Gastroesophageal sphincter (tissue), 4 donors: Measurements from ENCODE around the gene EIF4A3. TPM values are rescaled to one million over a fixed set of nuclear protein-coding genes. Genes with fewer than 3 reads are reported as not detected.
A peak's percentile ranks its signal among the peaks of the same experiment; 100 is the strongest.

Experiments
- ATAC-seq: fragments of 150-250 bp; one replicate; pipeline ENCODE4 v1.9.1; 2016; ENCODE audit warnings: mild to moderate bottlenecking, moderate library complexity
- H3K27ac ChIP-seq, 4 donors: fragments of 200-600 bp; sonication (generic) in 3 of 4; 1 replicate in 3 of 4; 2 replicates in 1 of 4; pipeline ENCODE4 v1.5.1; 2016 to 2019
- H3K27me3 ChIP-seq: fragments of 200-600 bp; sonication (generic); one replicate; pipeline ENCODE4 v1.5.1; 2019
- H3K36me3 ChIP-seq, 2 donors: fragments of 200-600 bp; sonication (generic); one replicate each; pipeline ENCODE4 v1.5.1; 2019; ENCODE audit warnings: control low read depth in 1 of 2
- H3K4me1 ChIP-seq, 3 donors: fragments of 200-600 bp; sonication (generic); 1 replicate in 2 of 3; 2 replicates in 1 of 3; pipeline ENCODE4 v1.5.1; 2016 to 2019; ENCODE audit warnings: control low read depth in 2 of 3
- H3K4me3 ChIP-seq, 2 donors: fragments of 200-600 bp; sonication (generic); one replicate each; pipeline ENCODE4 v1.5.1; 2019; ENCODE audit warnings: mild to moderate bottlenecking in 1 of 2, moderate library complexity in 1 of 2
- H3K9me3 ChIP-seq, 3 donors: fragments of 200-600 bp; sonication (generic); one replicate each; pipeline ENCODE4 v1.5.1; 2017 to 2019; ENCODE audit warnings: control low read depth in 2 of 3
- CTCF ChIP-seq, 4 experiments: fragments of 200-600 bp in 2 of 4; fragments of 450-650 bp in 2 of 4; sonication (generic) in 1 of 4; IDR thresholded peaks; one replicate each; pipeline ENCODE4 v1.5.1; 2017 to 2019; ENCODE audit warnings: antibody characterized with exemption in 4 of 4, mild to moderate bottlenecking in 2 of 4, moderate library complexity in 2 of 4
- EP300 ChIP-seq: sonication (generic); formaldehyde crosslinking; IDR thresholded peaks from one replicate; pipeline ENCODE4 v1.6.1; 2017; ENCODE audit warnings: antibody characterized with exemption, mild to moderate bottlenecking
- POLR2A ChIP-seq, 2 donors: fragments of 450-650 bp; IDR thresholded peaks; one replicate each; pipeline ENCODE4 v1.6.1; 2017; ENCODE audit warnings: antibody characterized with exemption in 2 of 2, mild to moderate bottlenecking in 2 of 2, moderate library complexity in 1 of 2
- POLR2AphosphoS5 ChIP-seq: sonication (generic); formaldehyde crosslinking; IDR thresholded peaks from one replicate; pipeline ENCODE4 v1.6.1; 2017; ENCODE audit warnings: antibody characterized with exemption
- WGBS, 2 donors: methylation state at CpG; one replicate each; pipeline ENCODE4 v1.1.5; 2018; ENCODE audit warnings: low coverage in 1 of 2; 5-methylcytosine and 5-hydroxymethylcytosine counted together
- total RNA-seq, 4 donors: library from RNA; depleted of rRNA; stranded (reverse); fragments of >200 nt; gene quantifications; one replicate each; pipeline ENCODE4 v1.1.0, GENCODE V29; 2016

The EIF4A3 gene
- total RNA-seq, 4 donors from 2014 or later: 37.9 to 61.6 (median 49.0) TPM

DNA sequence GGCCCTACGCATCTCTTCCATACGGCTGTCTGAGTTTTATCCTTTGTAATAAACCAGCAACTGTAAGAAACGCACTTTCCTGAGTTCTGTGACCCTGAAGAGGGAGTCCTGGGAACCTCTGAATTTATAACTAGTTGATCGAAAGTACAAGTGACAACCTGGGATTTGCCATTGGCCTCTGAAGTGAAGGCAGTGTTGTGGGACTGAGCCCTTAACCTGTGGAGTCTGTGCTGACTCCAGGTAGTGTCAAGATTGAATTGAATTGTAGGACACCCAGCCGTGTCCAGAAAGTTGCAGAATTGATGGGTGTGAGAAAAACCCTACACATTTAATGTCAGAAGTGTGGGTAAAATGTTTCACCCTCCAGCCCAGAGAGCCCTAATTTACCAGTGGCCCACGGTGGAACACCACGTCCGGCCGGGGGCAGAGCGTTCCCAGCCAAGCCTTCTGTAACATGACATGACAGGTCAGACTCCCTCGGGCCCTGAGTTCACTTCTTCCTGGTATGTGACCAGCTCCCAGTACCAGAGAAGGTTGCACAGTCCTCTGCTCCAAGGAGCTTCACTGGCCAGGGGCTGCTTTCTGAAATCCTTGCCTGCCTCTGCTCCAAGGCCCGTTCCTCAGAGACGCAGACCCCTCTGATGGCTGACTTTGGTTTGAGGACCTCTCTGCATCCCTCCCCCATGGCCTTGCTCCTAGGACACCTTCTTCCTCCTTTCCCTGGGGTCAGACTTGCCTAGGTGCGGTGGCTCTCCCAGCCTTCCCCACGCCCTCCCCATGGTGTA, 44.1 kb downstream of the EIF4A3 start:
- Histone ChIP-seq H3K27ac (no peak overlapping the region), H3K27me3 (no peaks in the 10 kb centered on the region), H3K36me3 (peaks cover 0 to 18% of the 10 kb centered on the region in 2 donors), H3K4me3 (no peak overlapping the region), H3K4me1 (peaks cover 0 to 33% (median 11%) of the 10 kb centered on the region in 3 donors), H3K9me3 (no peaks in the 10 kb centered on the region)
- ATAC-seq: no peak
- TF ChIP-seq POLR2A (IDR thresholded peaks at IDR 0.05) (no peak), CTCF (IDR thresholded peaks at IDR 0.05) (no peak), EP300 (no peak), POLR2AphosphoS5 (no peak)
- WGBS, 2 donors: 70 to 72% methylated on average over 3 to 4 of the region's 15 CpGs

DNA sequence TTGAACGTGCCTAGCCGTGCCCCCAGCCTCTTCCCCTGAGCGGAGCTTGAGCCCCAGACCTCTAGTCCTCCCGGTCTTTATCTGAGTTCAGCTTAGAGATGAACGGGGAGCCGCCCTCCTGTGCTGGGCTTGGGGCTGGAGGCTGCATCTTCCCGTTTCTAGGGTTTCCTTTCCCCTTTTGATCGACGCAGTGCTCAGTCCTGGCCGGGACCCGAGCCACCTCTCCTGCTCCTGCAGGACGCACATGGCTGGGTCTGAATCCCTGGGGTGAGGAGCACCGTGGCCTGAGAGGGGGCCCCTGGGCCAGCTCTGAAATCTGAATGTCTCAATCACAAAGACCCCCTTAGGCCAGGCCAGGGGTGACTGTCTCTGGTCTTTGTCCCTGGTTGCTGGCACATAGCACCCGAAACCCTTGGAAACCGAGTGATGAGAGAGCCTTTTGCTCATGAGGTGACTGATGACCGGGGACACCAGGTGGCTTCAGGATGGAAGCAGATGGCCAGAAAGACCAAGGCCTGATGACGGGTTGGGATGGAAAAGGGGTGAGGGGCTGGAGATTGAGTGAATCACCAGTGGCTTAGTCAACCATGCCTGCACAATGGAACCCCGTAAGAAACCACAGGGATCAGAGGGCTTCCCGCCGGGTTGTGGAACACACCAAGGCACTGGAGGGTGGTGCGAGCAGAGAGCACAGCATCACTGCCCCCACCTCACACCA, 44.8 kb downstream of the EIF4A3 start:
- Histone ChIP-seq H3K27ac (peak overlapping the region in 3 of 4 donors; percentile 95 to 96 (median 96)), H3K4me1 (peaks cover 0 to 33% (median 11%) of the 10 kb centered on the region in 3 donors), H3K36me3 (peaks cover 0 to 11% of the 10 kb centered on the region in 2 donors), H3K27me3 (no peaks in the 10 kb centered on the region), H3K9me3 (no peaks in the 10 kb centered on the region), H3K4me3 (peak overlapping the region; percentile 68 to 90)
- WGBS, 2 donors: 16 to 48% methylated on average over 5 to 8 of the region's 21 CpGs
- TF ChIP-seq CTCF (IDR thresholded peaks at IDR 0.05) (no peak), EP300 (no peak), POLR2A (IDR thresholded peaks at IDR 0.05) (no peak), POLR2AphosphoS5 (no peak)
- peak; percentile 16 for ATAC-seq

DNA sequence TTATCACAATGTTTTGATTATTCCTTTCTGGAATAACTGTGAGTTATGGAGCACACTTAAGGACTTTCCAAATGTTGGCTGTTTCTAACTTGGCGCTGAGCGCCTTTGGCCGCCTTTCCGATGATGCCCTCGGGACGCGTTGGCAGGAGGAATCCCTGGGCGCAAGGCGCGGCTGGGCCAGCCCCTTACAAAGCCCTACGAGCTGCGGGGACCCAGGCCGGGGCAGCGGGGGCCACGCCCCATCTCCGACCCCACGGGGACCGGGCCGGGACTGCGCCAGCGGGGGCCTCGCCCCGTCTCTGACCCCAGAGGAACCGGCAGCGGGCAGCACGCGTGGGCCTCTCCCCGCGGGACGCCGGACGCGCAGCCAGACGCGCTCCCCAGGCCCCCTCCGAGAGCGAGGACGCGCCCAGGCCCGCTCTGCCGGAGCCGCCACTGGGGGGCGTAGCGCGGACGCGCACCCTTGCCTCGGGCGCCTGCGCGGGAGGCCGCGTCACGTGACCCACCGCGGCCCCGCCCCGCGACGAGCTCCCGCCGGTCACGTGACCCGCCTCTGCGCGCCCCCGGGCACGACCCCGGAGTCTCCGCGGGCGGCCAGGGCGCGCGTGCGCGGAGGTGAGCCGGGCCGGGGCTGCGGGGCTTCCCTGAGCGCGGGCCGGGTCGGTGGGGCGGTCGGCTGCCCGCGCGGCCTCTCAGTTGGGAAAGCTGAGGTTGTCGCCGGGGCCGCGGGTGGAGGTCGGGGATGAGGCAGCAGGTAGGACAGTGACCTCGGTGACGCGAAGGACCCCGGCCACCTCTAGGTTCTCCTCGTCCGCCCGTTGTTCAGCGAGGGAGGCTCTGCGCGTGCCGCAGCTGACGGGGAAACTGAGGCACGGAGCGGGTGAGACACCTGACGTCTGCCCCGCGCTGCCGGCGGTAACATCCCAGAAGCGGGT, 45.6 kb downstream of the EIF4A3 start, which contains the start of gene GAA:
TSS of gene GAA (plus strand) at position 571 of the 935 bp plus-strand sequence. CDS start 3,006 bp downstream, outside the sequence.
- H3K27me3 ChIP-seq: no peaks in the 10 kb centered on the region
- TF ChIP-seq EP300 (no peak), POLR2A (IDR thresholded peaks at IDR 0.05) (peak; percentile 76 to 77), CTCF (IDR thresholded peaks at IDR 0.05) (peak in 3 of 4 experiments; percentile 92 to 98 (median 97)), POLR2AphosphoS5 (peak; percentile 42)
- H3K4me3 ChIP-seq: peak within 1 kb of the TSS; percentile 68 to 90
- H3K27ac ChIP-seq: peak within 1 kb of the TSS; percentile 94 to 96 (median 96)
- 0% methylated on average over 2 to 5 of the region's 114 CpGs for WGBS, 2 donors
- H3K36me3 ChIP-seq: peaks cover 0 to 4% of the 10 kb centered on the region in 2 donors
- ATAC-seq: peak; percentile 94
- peaks cover 0 to 33% (median 11%) of the 10 kb centered on the region in 3 donors for H3K4me1 ChIP-seq
- no peaks in the 10 kb centered on the region for H3K9me3 ChIP-seq

DNA sequence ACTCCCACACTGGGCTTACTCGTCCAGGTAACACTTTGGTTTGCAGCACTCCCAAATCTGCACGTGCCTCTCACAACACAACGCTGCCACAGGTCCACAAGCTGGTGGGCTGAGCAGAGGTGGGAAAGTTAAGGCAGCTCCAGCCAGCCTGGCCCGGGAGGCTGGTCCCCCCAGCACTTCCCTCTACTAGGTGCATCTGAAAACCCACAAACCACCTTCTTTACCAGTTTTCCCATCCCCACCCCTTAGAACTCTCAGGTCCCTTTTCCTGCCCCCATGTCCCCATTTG, 46.9 kb downstream of the EIF4A3 start:
- no peaks in the 10 kb centered on the region for H3K36me3 ChIP-seq
- H3K27ac ChIP-seq: no peak overlapping the region
- no peak for TF ChIP-seq CTCF (IDR thresholded peaks at IDR 0.05)
- no peak for TF ChIP-seq EP300
- H3K4me1 ChIP-seq: peaks cover 0 to 28% (median 11%) of the 10 kb centered on the region in 3 donors
- no peak overlapping the region for H3K4me3 ChIP-seq
- 76 to 80% methylated on average over 2 to 3 of the region's 4 CpGs for WGBS, 2 donors
- H3K27me3 ChIP-seq: no peaks in the 10 kb centered on the region
- no peak for ATAC-seq
- H3K9me3 ChIP-seq: no peaks in the 10 kb centered on the region
